ENCODE results near the gene CYCS.

The CYCS gene

GRCh38 chr7:25149836-25150235 lies 24.8 kb upstream of the CYCS start:
- Histone ChIP-seq H3K4me3 (ENCODE audit: low read depth in 1 of 5, low read length in 5 of 5) (no peak overlapping the region), H3K27me3 (ENCODE audit: control insufficient read depth in 5 of 5, insufficient read depth in 4 of 5, low read length in 5 of 5) (no peaks in the 10 kb centered on the region), H3K27ac (ENCODE audit: low read depth, low read length) (no peak overlapping the region), H3K9ac (ENCODE audit: low read length in 5 of 5) (no peak overlapping the region), H3K36me3 (ENCODE audit: control insufficient read depth in 5 of 5, insufficient read depth in 5 of 5, low read length in 5 of 5) (peaks cover 5 to 24% (median 8%) of the 10 kb centered on the region in 5 donors), H3K4me1 (ENCODE audit: control insufficient read depth in 5 of 5, insufficient read depth in 5 of 5, low read length in 5 of 5) (no peaks in the 10 kb centered on the region), H3K9me3 (ENCODE audit: control insufficient read depth in 5 of 5, low read length in 5 of 5) (no peaks in the 10 kb centered on the region)

- Histone ChIP-seq H3K36me3 (ENCODE audit: control insufficient read depth in 5 of 5, insufficient read depth in 5 of 5, low read length in 5 of 5) (peaks cover 2 to 16% (median 8%) of the 10 kb centered on the region in 5 donors), H3K9ac (ENCODE audit: low read length in 5 of 5) (no peak overlapping the region), H3K9me3 (ENCODE audit: control insufficient read depth in 5 of 5, low read length in 5 of 5) (no peaks in the 10 kb centered on the region), H3K27me3 (ENCODE audit: control insufficient read depth in 5 of 5, insufficient read depth in 4 of 5, low read length in 5 of 5) (no peaks in the 10 kb centered on the region), H3K4me3 (ENCODE audit: low read depth in 1 of 5, low read length in 5 of 5) (no peak overlapping the region), H3K27ac (ENCODE audit: low read depth, low read length) (no peak overlapping the region), H3K4me1 (ENCODE audit: control insufficient read depth in 5 of 5, insufficient read depth in 5 of 5, low read length in 5 of 5) (no peaks in the 10 kb centered on the region)
These were observed 23.9 kb upstream of the CYCS start for GRCh38 chr7:25148772-25149575.

- Histone ChIP-seq H3K27me3 (ENCODE audit: control insufficient read depth in 5 of 5, insufficient read depth in 4 of 5, low read length in 5 of 5) (no peaks in the 10 kb centered on the region), H3K9me3 (ENCODE audit: control insufficient read depth in 5 of 5, low read length in 5 of 5) (no peaks in the 10 kb centered on the region), H3K9ac (ENCODE audit: low read length in 5 of 5) (no peak overlapping the region), H3K4me3 (ENCODE audit: low read depth in 1 of 5, low read length in 5 of 5) (no peak overlapping the region), H3K36me3 (ENCODE audit: control insufficient read depth in 5 of 5, insufficient read depth in 5 of 5, low read length in 5 of 5) (peaks cover 0 to 4% (median 3%) of the 10 kb centered on the region in 5 donors), H3K4me1 (ENCODE audit: control insufficient read depth in 5 of 5, insufficient read depth in 5 of 5, low read length in 5 of 5) (peaks cover 0 to 3% (median 0%) of the 10 kb centered on the region in 5 donors), H3K27ac (ENCODE audit: low read depth, low read length) (no peak overlapping the region)
These were observed 18.7 kb upstream of the CYCS start for GRCh38 chr7:25143763-25144162.

GRCh38 chr7:25139536-25139935 lies 14.5 kb upstream of the CYCS start:
- Histone ChIP-seq H3K4me1 (ENCODE audit: control insufficient read depth in 5 of 5, insufficient read depth in 5 of 5, low read length in 5 of 5) (peaks cover 0 to 3% (median 0%) of the 10 kb centered on the region in 5 donors), H3K36me3 (ENCODE audit: control insufficient read depth in 5 of 5, insufficient read depth in 5 of 5, low read length in 5 of 5) (peaks cover 0 to 8% (median 7%) of the 10 kb centered on the region in 5 donors), H3K27ac (ENCODE audit: low read depth, low read length) (no peak overlapping the region), H3K27me3 (ENCODE audit: control insufficient read depth in 5 of 5, insufficient read depth in 4 of 5, low read length in 5 of 5) (no peaks in the 10 kb centered on the region), H3K4me3 (ENCODE audit: low read depth in 1 of 5, low read length in 5 of 5) (no peak overlapping the region), H3K9me3 (ENCODE audit: control insufficient read depth in 5 of 5, low read length in 5 of 5) (no peaks in the 10 kb centered on the region), H3K9ac (ENCODE audit: low read length in 5 of 5) (no peak overlapping the region)

GRCh38 chr7:25134358-25135010 lies 9.4 kb upstream of the CYCS start:
- Histone ChIP-seq H3K4me1 (ENCODE audit: control insufficient read depth in 5 of 5, insufficient read depth in 5 of 5, low read length in 5 of 5) (peaks cover 0 to under 1% (median 0%) of the 10 kb centered on the region in 5 donors), H3K27me3 (ENCODE audit: control insufficient read depth in 5 of 5, insufficient read depth in 4 of 5, low read length in 5 of 5) (no peaks in the 10 kb centered on the region), H3K9me3 (ENCODE audit: control insufficient read depth in 5 of 5, low read length in 5 of 5) (no peaks in the 10 kb centered on the region), H3K27ac (ENCODE audit: low read depth, low read length) (no peak overlapping the region), H3K4me3 (ENCODE audit: low read depth in 1 of 5, low read length in 5 of 5) (no peak overlapping the region), H3K36me3 (ENCODE audit: control insufficient read depth in 5 of 5, insufficient read depth in 5 of 5, low read length in 5 of 5) (peaks cover 0 to 8% (median 6%) of the 10 kb centered on the region in 5 donors), H3K9ac (ENCODE audit: low read length in 5 of 5) (no peak overlapping the region)

GRCh38 chr7:25132430-25132829 lies 7.4 kb upstream of the CYCS start:
- no peak overlapping the region for H3K9ac ChIP-seq (ENCODE audit: low read length in 5 of 5)
- H3K4me1 ChIP-seq (ENCODE audit: control insufficient read depth in 5 of 5, insufficient read depth in 5 of 5, low read length in 5 of 5), result peaks cover 0 to 12% (median 7%) of the 10 kb centered on the region in 5 donors
- H3K4me3 ChIP-seq (ENCODE audit: low read depth in 1 of 5, low read length in 5 of 5), result no peak overlapping the region
- no peaks in the 10 kb centered on the region for H3K9me3 ChIP-seq (ENCODE audit: control insufficient read depth in 5 of 5, low read length in 5 of 5)
- no peak overlapping the region for H3K27ac ChIP-seq (ENCODE audit: low read depth, low read length)
- H3K27me3 ChIP-seq (ENCODE audit: control insufficient read depth in 5 of 5, insufficient read depth in 4 of 5, low read length in 5 of 5), result no peaks in the 10 kb centered on the region
- H3K36me3 ChIP-seq (ENCODE audit: control insufficient read depth in 5 of 5, insufficient read depth in 5 of 5, low read length in 5 of 5), result peaks cover 0 to 8% (median 6%) of the 10 kb centered on the region in 5 donors

- Histone ChIP-seq H3K9ac (ENCODE audit: low read length in 5 of 5) (no peak overlapping the region), H3K36me3 (ENCODE audit: control insufficient read depth in 5 of 5, insufficient read depth in 5 of 5, low read length in 5 of 5) (peaks cover 7 to 11% (median 8%) of the 10 kb centered on the region in 5 donors), H3K4me1 (ENCODE audit: control insufficient read depth in 5 of 5, insufficient read depth in 5 of 5, low read length in 5 of 5) (peaks cover 6 to 30% (median 22%) of the 10 kb centered on the region in 5 donors), H3K4me3 (ENCODE audit: low read depth in 1 of 5, low read length in 5 of 5) (no peak overlapping the region), H3K27ac (ENCODE audit: low read depth, low read length) (no peak overlapping the region), H3K27me3 (ENCODE audit: control insufficient read depth in 5 of 5, insufficient read depth in 4 of 5, low read length in 5 of 5) (peaks cover 0 to 2% (median 0%) of the 10 kb centered on the region in 5 donors), H3K9me3 (ENCODE audit: control insufficient read depth in 5 of 5, low read length in 5 of 5) (no peaks in the 10 kb centered on the region)
These were observed 1.7 kb upstream of the CYCS start for GRCh38 chr7:25126751-25127150.

GRCh38 chr7:25124465-25125136 lies 459 bp downstream of the CYCS start:
- Histone ChIP-seq H3K9me3 (ENCODE audit: control insufficient read depth in 5 of 5, low read length in 5 of 5) (no peaks in the 10 kb centered on the region), H3K9ac (ENCODE audit: low read length in 5 of 5) (peak overlapping the region; percentile 83 to 98 (median 91)), H3K27me3 (ENCODE audit: control insufficient read depth in 5 of 5, insufficient read depth in 4 of 5, low read length in 5 of 5) (peaks cover 0 to 2% (median 0%) of the 10 kb centered on the region in 5 donors), H3K27ac (ENCODE audit: low read depth, low read length) (peak overlapping the region; percentile 86), H3K4me3 (ENCODE audit: low read depth in 1 of 5, low read length in 5 of 5) (peak overlapping the region; percentile 85 to 98 (median 95)), H3K4me1 (ENCODE audit: control insufficient read depth in 5 of 5, insufficient read depth in 5 of 5, low read length in 5 of 5) (peaks cover 6 to 30% (median 22%) of the 10 kb centered on the region in 5 donors), H3K36me3 (ENCODE audit: control insufficient read depth in 5 of 5, insufficient read depth in 5 of 5, low read length in 5 of 5) (peaks cover 14 to 29% (median 22%) of the 10 kb centered on the region in 5 donors)

- Histone ChIP-seq H3K36me3 (ENCODE audit: control insufficient read depth in 5 of 5, insufficient read depth in 5 of 5, low read length in 5 of 5) (peaks cover 14 to 32% (median 24%) of the 10 kb centered on the region in 5 donors), H3K4me3 (ENCODE audit: low read depth in 1 of 5, low read length in 5 of 5) (no peak overlapping the region), H3K27ac (ENCODE audit: low read depth, low read length) (no peak overlapping the region), H3K9ac (ENCODE audit: low read length in 5 of 5) (no peak overlapping the region), H3K9me3 (ENCODE audit: control insufficient read depth in 5 of 5, low read length in 5 of 5) (no peaks in the 10 kb centered on the region), H3K4me1 (ENCODE audit: control insufficient read depth in 5 of 5, insufficient read depth in 5 of 5, low read length in 5 of 5) (peaks cover 6 to 20% (median 14%) of the 10 kb centered on the region in 5 donors), H3K27me3 (ENCODE audit: control insufficient read depth in 5 of 5, insufficient read depth in 4 of 5, low read length in 5 of 5) (peaks cover 0 to 2% (median 0%) of the 10 kb centered on the region in 5 donors)
These were observed 2.7 kb downstream of the CYCS start for GRCh38 chr7:25122373-25122772.

Data from subcutaneous abdominal adipose tissue (tissue), 5 donors.